Smooth muscle cell (in vitro differentiated cells): ENCODE results near the gene ACO2. TPM values are rescaled to one million over a fixed set of nuclear protein-coding genes. Genes with fewer than 3 reads are reported as not detected.

Experiments
- DNase-seq: peaks from one replicate; lab custom pipeline; 2025; ENCODE audit not compliant: unreplicated experiment; lab: John Stamatoyannopoulos, UW
- H2AFZ ChIP-seq: fragments of 200-600 bp; sonication (generic); 2 replicates; pipeline ENCODE4 v1.6.0; 2016; ENCODE audit warnings: antibody characterized with exemption, low read depth, mild to moderate bottlenecking
- H3F3A ChIP-seq: fragments of 200-600 bp; sonication (generic); 2 replicates; pipeline ENCODE4 v1.6.0; 2017; ENCODE audit warnings: antibody characterized with exemption, low read depth
- H3K27ac ChIP-seq: fragments of 200-600 bp; sonication (generic); 2 replicates; pipeline ENCODE4 v1.5.1; 2016; ENCODE audit warnings: low read depth, mild to moderate bottlenecking
- H3K27me3 ChIP-seq: fragments of 200-600 bp; sonication (generic); 2 replicates; pipeline ENCODE4 v1.6.1; 2016; ENCODE audit warnings: low read depth, mild to moderate bottlenecking
- H3K36me3 ChIP-seq: fragments of 200-600 bp; sonication (generic); 2 replicates; pipeline ENCODE4 v1.5.1; 2016; ENCODE audit warnings: low read depth
- H3K4me1 ChIP-seq: fragments of 200-600 bp; sonication (generic); 2 replicates; pipeline ENCODE4 v1.5.1; 2016; ENCODE audit warnings: low read depth
- H3K4me2 ChIP-seq: fragments of 200-600 bp; sonication (generic); 2 replicates; pipeline ENCODE4 v1.6.0; 2016; ENCODE audit warnings: mild to moderate bottlenecking
- H3K4me3 ChIP-seq: fragments of 200-600 bp; sonication (generic); 2 replicates; pipeline ENCODE4 v1.5.1; 2016; ENCODE audit warnings: mild to moderate bottlenecking
- H3K79me2 ChIP-seq: fragments of 200-600 bp; sonication (generic); 2 replicates; pipeline ENCODE4 v1.6.0; 2016; ENCODE audit warnings: low read depth, mild to moderate bottlenecking
- H3K9ac ChIP-seq: fragments of 200-600 bp; sonication (generic); 2 replicates; pipeline ENCODE4 v1.6.0; 2016; ENCODE audit warnings: low read depth
- H3K9me3 ChIP-seq: fragments of 200-600 bp; sonication (generic); replicated peaks from 2 replicates; pipeline ENCODE4 v1.5.1; 2016; ENCODE audit warnings: low read depth
- H4K20me1 ChIP-seq: fragments of 200-600 bp; sonication (generic); 2 replicates; pipeline ENCODE4 v1.6.0; 2016; ENCODE audit warnings: low read depth
- CTCF ChIP-seq: fragments of 200-600 bp; sonication (generic); IDR thresholded peaks from 2 replicates; pipeline ENCODE4 v1.5.1; 2017; ENCODE audit warnings: borderline replicate concordance, mild to moderate bottlenecking, antibody characterized with exemption; ENCODE audit not compliant: insufficient read depth, poor library complexity, severe bottlenecking
- WGBS: methylation state at CpG from one replicate; pipeline ENCODE4 v1.1.7; 2016; ENCODE audit warnings: low lambda C conversion rate; 5-methylcytosine and 5-hydroxymethylcytosine counted together
- polyA plus RNA-seq: library from polyadenylated mRNA; unstranded; fragments of >200 nt; fragmentation: Nextera tagmentation; extraction: Ambion mirVana; gene quantifications from 2 replicates; pipeline ENCODE4 v1.2.1, GENCODE V29; 2016
- total RNA-seq: library from RNA; depleted of rRNA; stranded (reverse); fragments of >200 nt; gene quantifications from 2 replicates; pipeline ENCODE4 v1.2.3, GENCODE V29; 2014

ACO2 gene
- total and polyA plus RNA-seq, 2 experiments from 2014 or later = 33.0 to 72.1 TPM

- Histone ChIP-seq H2AFZ (no peak overlapping the region), H3K4me3 (no peak overlapping the region), H3K4me2 (no peak overlapping the region), H4K20me1 (peaks cover 26% of the 10 kb centered on the region), H3K27ac (no peak overlapping the region), H3F3A (peaks cover 8% of the 10 kb centered on the region), H3K79me2 (no peaks in the 10 kb centered on the region), H3K9me3 (no peaks in the 10 kb centered on the region), H3K9ac (no peak overlapping the region), H3K27me3 (no peaks in the 10 kb centered on the region), H3K4me1 (no peaks in the 10 kb centered on the region), H3K36me3 (no peaks in the 10 kb centered on the region)
- 94% methylated on average over 12 of the region's 13 CpGs for WGBS
- DNase-seq = no peak
- TF ChIP-seq CTCF = no peak
Observed at GRCh38 chr22:41525450-41526225, 56.7 kb downstream of the ACO2 start.

- DNase-seq = no peak
- Histone ChIP-seq H3K4me2 (no peak overlapping the region), H3K36me3 (no peaks in the 10 kb centered on the region), H3K4me1 (no peaks in the 10 kb centered on the region), H2AFZ (no peak overlapping the region), H3K27ac (no peak overlapping the region), H3K79me2 (no peaks in the 10 kb centered on the region), H4K20me1 (peaks cover 32% of the 10 kb centered on the region), H3F3A (peaks cover 8% of the 10 kb centered on the region), H3K27me3 (no peaks in the 10 kb centered on the region), H3K4me3 (no peak overlapping the region), H3K9me3 (no peaks in the 10 kb centered on the region), H3K9ac (no peak overlapping the region)
- WGBS = 90% methylated on average over 12 of the region's 12 CpGs
- TF ChIP-seq CTCF = no peak
Observed at GRCh38 chr22:41526226-41526829, 57.4 kb downstream of the ACO2 start.

GRCh38 chr22:41526830-41527799 is 58.2 kb downstream of the ACO2 start:
- H3K9ac ChIP-seq = no peak overlapping the region
- peak; percentile 78 for TF ChIP-seq CTCF
- no peaks in the 10 kb centered on the region for H3K4me1 ChIP-seq
- 93% methylated on average over 30 of the region's 32 CpGs for WGBS
- H3K4me3 ChIP-seq = no peak overlapping the region
- H3K9me3 ChIP-seq = no peaks in the 10 kb centered on the region
- peaks cover 8% of the 10 kb centered on the region for H3F3A ChIP-seq
- H3K27me3 ChIP-seq = no peaks in the 10 kb centered on the region
- no peak overlapping the region for H3K27ac ChIP-seq
- no peak overlapping the region for H3K4me2 ChIP-seq
- no peaks in the 10 kb centered on the region for H3K36me3 ChIP-seq
- no peak overlapping the region for H2AFZ ChIP-seq
- DNase-seq = no peak
- peaks cover 34% of the 10 kb centered on the region for H4K20me1 ChIP-seq
- no peaks in the 10 kb centered on the region for H3K79me2 ChIP-seq
